Activated T-cell treated with anti-CD3 and anti-CD28 coated beads, Interleukin-2, amount 50 U/mL, for 24 hours (primary cell): ENCODE results near the gene PCDHGA11.
A peak's percentile ranks its signal among the peaks of the same experiment; 100 is the strongest.
"Not testable (repeated sequence)": the region's sequence is repeated elsewhere in the genome, so short reads cannot be mapped to it uniquely, and the experiment has no call there.

Experiments used
- DNase-seq: peaks from one replicate; pipeline ENCODE4 v3.0.0-alpha.2; 2020
- H3K27ac Mint-ChIP-seq: 2 replicates; pipeline ENCODE4 v1.8.0; 2020; ENCODE audit warnings: mild to moderate bottlenecking, mixed read lengths
- H3K27me3 Mint-ChIP-seq: 2 replicates; pipeline ENCODE4 v1.8.0; 2020; ENCODE audit warnings: mixed read lengths
- H3K36me3 Mint-ChIP-seq: 2 replicates; pipeline ENCODE4 v1.8.0; 2020; ENCODE audit warnings: low read depth, mixed read lengths
- H3K4me1 Mint-ChIP-seq: 2 replicates; pipeline ENCODE4 v1.8.0; 2020; ENCODE audit warnings: low read depth, mixed read lengths
- H3K4me3 Mint-ChIP-seq: 2 replicates; pipeline ENCODE4 v1.8.0; 2020; ENCODE audit warnings: mild to moderate bottlenecking, moderate library complexity, mixed read lengths
- H3K9me3 Mint-ChIP-seq: 2 replicates; pipeline ENCODE4 v1.8.0; 2020; ENCODE audit warnings: mixed read lengths

PCDHGA11 gene

GRCh38 chr5:141413540-141414069, 7.2 kb upstream of the PCDHGA11 start:
- H3K36me3 Mint-ChIP-seq = peaks cover 10% of the 10 kb centered on the region
- no peak overlapping the region for H3K27ac Mint-ChIP-seq
- H3K4me1 Mint-ChIP-seq = peaks cover 26% of the 10 kb centered on the region
- H3K4me3 Mint-ChIP-seq = peak overlapping the region; percentile 78
- DNase-seq = no peak
- peaks cover 30% of the 10 kb centered on the region for H3K9me3 Mint-ChIP-seq
- H3K27me3 Mint-ChIP-seq = peaks cover 82% of the 10 kb centered on the region

DNA sequence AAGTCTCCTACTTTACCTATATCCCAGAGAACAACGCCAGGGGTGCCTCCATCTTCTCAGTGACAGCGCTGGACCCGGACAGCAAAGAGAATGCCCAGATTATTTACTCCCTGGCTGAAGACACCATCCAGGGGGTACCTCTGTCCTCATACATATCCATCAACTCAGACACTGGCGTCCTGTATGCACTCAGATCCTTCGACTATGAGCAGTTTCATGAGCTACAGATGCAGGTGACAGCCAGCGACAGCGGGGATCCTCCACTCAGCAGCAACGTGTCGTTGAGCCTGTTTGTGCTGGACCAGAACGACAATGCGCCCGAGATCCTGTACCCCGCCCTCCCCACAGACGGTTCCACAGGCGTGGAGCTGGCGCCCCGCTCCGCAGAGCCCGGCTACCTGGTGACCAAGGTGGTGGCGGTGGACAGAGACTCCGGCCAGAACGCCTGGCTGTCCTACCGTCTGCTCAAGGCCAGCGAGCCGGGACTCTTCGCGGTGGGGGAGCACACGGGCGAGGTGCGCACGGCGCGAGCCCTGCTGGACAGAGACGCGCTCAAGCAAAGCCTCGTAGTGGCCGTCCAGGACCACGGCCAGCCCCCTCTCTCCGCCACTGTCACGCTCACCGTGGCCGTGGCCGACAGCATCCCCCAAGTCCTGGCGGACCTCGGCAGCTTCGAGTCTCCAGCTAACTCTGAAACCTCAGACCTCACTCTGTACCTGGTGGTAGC, 6.1 kb upstream of the PCDHGA11 start:
- not testable (repeated sequence) for H3K36me3 Mint-ChIP-seq, DNase-seq, H3K27ac Mint-ChIP-seq, H3K4me3 Mint-ChIP-seq
- Mint-ChIP-seq H3K27me3 (peaks cover 81% of the 10 kb centered on the region), H3K9me3 (peaks cover 28% of the 10 kb centered on the region), H3K4me1 (peaks cover 26% of the 10 kb centered on the region)

DNA sequence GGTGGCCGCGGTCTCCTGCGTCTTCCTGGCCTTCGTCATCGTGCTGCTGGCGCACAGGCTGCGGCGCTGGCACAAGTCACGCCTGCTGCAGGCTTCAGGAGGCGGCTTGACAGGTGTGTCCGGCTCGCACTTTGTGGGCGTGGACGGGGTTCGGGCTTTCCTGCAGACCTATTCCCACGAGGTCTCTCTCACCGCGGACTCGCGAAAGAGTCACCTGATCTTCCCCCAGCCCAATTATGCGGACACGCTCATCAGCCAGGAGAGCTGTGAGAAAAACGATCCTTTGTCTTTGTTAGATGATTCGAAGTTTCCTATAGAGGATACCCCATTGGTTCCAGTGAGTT, 5.6 kb upstream of the PCDHGA11 start:
- H3K27me3 Mint-ChIP-seq = peaks cover 81% of the 10 kb centered on the region
- H3K4me1 Mint-ChIP-seq = peaks cover 26% of the 10 kb centered on the region
- not testable (repeated sequence) for DNase-seq, H3K4me3 Mint-ChIP-seq, H3K27ac Mint-ChIP-seq
- H3K9me3 Mint-ChIP-seq = peaks cover 30% of the 10 kb centered on the region
- peaks cover 11% of the 10 kb centered on the region for H3K36me3 Mint-ChIP-seq

- peaks cover 16% of the 10 kb centered on the region for H3K36me3 Mint-ChIP-seq
- peak; percentile 54 for DNase-seq
- H3K9me3 Mint-ChIP-seq = peaks cover 42% of the 10 kb centered on the region
- peaks cover 89% of the 10 kb centered on the region for H3K27me3 Mint-ChIP-seq
- H3K27ac Mint-ChIP-seq = not testable (repeated sequence)
- H3K4me1 Mint-ChIP-seq = peaks cover 32% of the 10 kb centered on the region
- peak within 1 kb of the TSS; percentile 71 for H3K4me3 Mint-ChIP-seq
Observed at GRCh38 chr5:141417494-141418172, 3.2 kb upstream of the PCDHGA11 start, which contains the start of gene PCDHGB7. Gene PCDHGB7, plus strand, starts transcription at chr5:141417677. Its CDS starts 183 bp downstream, at chr5:141417860.

DNA sequence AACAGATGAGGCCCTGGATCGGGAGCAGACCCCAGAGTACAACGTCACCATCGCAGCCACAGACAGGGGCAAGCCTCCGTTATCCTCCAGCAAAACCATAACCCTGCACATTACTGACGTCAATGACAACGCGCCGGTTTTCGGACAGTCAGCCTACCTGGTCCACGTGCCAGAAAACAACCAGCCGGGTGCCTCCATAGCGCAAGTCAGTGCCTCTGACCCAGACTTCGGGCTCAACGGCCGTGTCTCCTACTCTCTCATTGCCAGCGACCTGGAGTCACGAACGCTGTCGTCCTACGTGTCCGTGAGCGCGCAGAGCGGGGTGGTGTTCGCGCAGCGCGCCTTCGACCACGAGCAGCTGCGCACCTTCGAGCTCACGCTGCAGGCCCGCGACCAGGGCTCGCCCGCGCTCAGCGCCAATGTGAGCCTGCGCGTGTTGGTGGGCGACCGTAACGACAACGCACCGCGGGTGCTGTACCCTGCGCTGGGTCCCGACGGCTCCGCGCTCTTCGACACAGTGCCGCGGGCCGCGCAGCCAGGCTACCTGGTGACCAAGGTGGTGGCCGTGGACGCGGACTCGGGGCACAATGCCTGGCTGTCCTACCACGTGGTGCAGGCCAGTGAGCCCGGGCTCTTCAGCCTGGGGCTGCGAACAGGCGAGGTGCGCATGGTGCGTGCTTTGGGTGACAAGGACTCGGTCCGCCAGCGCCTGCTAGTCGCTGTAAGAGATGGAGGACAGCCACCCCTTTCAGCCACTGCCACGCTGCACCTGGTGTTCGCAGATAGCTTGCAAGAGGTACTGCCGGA, 1.6 kb upstream of the PCDHGA11 start:
- Mint-ChIP-seq H3K36me3 (peaks cover 18% of the 10 kb centered on the region), H3K4me3 (no peak overlapping the region), H3K27ac (peak overlapping the region; percentile 2), H3K27me3 (peaks cover 89% of the 10 kb centered on the region), H3K4me1 (peaks cover 20% of the 10 kb centered on the region), H3K9me3 (peaks cover 41% of the 10 kb centered on the region)
- DNase-seq = no peak

GRCh38 chr5:141421489-141421855, 621 bp downstream of the PCDHGA11 start:
- H3K9me3 Mint-ChIP-seq = peaks cover 37% of the 10 kb centered on the region
- DNase-seq = no peak

DNA sequence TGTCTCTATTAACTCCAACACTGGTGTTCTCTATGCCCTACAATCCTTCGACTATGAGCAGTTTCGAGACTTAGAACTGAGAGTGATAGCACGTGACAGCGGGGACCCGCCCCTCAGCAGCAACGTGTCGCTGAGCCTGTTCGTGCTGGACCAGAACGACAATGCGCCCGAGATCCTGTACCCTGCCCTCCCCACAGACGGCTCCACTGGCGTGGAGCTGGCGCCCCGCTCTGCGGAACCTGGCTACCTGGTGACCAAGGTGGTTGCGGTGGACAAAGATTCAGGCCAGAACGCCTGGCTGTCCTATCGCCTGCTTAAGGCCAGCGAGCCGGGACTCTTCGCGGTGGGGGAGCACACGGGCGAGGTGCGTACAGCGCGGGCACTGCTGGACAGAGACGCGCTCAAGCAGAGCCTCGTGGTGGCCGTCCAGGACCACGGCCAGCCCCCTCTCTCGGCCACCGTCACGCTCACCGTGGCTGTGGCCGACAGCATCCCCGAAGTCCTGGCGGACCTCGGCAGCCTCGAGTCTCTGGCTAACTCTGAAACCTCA, 2.0 kb downstream of the PCDHGA11 start:
- peaks cover 18% of the 10 kb centered on the region for H3K36me3 Mint-ChIP-seq
- H3K4me1 Mint-ChIP-seq = peaks cover 10% of the 10 kb centered on the region
- H3K4me3 Mint-ChIP-seq = no peak overlapping the region
- DNase-seq = no peak
- no peak overlapping the region for H3K27ac Mint-ChIP-seq
- peaks cover 96% of the 10 kb centered on the region for H3K27me3 Mint-ChIP-seq
- H3K9me3 Mint-ChIP-seq = peaks cover 37% of the 10 kb centered on the region

More at GRCh38 chr5:141421489-141421855, 621 bp downstream of the PCDHGA11 start:
- H3K27me3 Mint-ChIP-seq = peaks cover 91% of the 10 kb centered on the region
- H3K4me3 Mint-ChIP-seq = peak overlapping the region; percentile 75
- no peak overlapping the region for H3K27ac Mint-ChIP-seq
- H3K4me1 Mint-ChIP-seq = peaks cover 12% of the 10 kb centered on the region
- H3K36me3 Mint-ChIP-seq = peaks cover 18% of the 10 kb centered on the region

GRCh38 chr5:141427783-141428426, 7.1 kb downstream of the PCDHGA11 start:
- Mint-ChIP-seq H3K27ac (no peak overlapping the region), H3K4me1 (peaks cover 19% of the 10 kb centered on the region), H3K36me3 (peaks cover 22% of the 10 kb centered on the region), H3K27me3 (peaks cover 85% of the 10 kb centered on the region), H3K9me3 (peaks cover 32% of the 10 kb centered on the region), H3K4me3 (no peak overlapping the region)
- DNase-seq = no peak

- H3K36me3 Mint-ChIP-seq = peaks cover 19% of the 10 kb centered on the region
- H3K4me3 Mint-ChIP-seq = peak within 1 kb of the TSS; percentile 64
- H3K9me3 Mint-ChIP-seq = peaks cover 27% of the 10 kb centered on the region
- no peak for DNase-seq
- H3K27me3 Mint-ChIP-seq = peaks cover 78% of the 10 kb centered on the region
- peak within 1 kb of the TSS; percentile 60 for H3K27ac Mint-ChIP-seq
- H3K4me1 Mint-ChIP-seq = peaks cover 19% of the 10 kb centered on the region
Observed at GRCh38 chr5:141430332-141431113, 9.7 kb downstream of the PCDHGA11 start, which contains the start of gene PCDHGA12. Gene PCDHGA12, plus strand, starts transcription at chr5:141430507. Its CDS starts 253 bp downstream, at chr5:141430760.

DNA sequence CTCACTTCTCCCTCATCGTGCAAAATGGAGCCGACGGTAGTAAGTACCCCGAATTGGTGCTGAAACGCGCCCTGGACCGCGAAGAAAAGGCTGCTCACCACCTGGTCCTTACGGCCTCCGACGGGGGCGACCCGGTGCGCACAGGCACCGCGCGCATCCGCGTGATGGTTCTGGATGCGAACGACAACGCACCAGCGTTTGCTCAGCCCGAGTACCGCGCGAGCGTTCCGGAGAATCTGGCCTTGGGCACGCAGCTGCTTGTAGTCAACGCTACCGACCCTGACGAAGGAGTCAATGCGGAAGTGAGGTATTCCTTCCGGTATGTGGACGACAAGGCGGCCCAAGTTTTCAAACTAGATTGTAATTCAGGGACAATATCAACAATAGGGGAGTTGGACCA, 10.4 kb downstream of the PCDHGA11 start:
- Mint-ChIP-seq H3K9me3 (peaks cover 27% of the 10 kb centered on the region), H3K4me3 (peak overlapping the region; percentile 64), H3K27me3 (peaks cover 75% of the 10 kb centered on the region), H3K4me1 (peaks cover 19% of the 10 kb centered on the region), H3K27ac (no peak overlapping the region), H3K36me3 (peaks cover 19% of the 10 kb centered on the region)
- DNase-seq = no peak

- peaks cover 27% of the 10 kb centered on the region for H3K9me3 Mint-ChIP-seq
- H3K27ac Mint-ChIP-seq, H3K4me3 Mint-ChIP-seq, DNase-seq: not testable (repeated sequence)
- peaks cover 19% of the 10 kb centered on the region for H3K36me3 Mint-ChIP-seq
- peaks cover 19% of the 10 kb centered on the region for H3K4me1 Mint-ChIP-seq
- H3K27me3 Mint-ChIP-seq = peaks cover 75% of the 10 kb centered on the region
Observed at GRCh38 chr5:141432308-141432707, 11.5 kb downstream of the PCDHGA11 start.

- Mint-ChIP-seq H3K36me3 (peaks cover 19% of the 10 kb centered on the region), H3K9me3 (peaks cover 27% of the 10 kb centered on the region), H3K27me3 (peaks cover 75% of the 10 kb centered on the region), H3K4me1 (peaks cover 19% of the 10 kb centered on the region)
- H3K4me3 Mint-ChIP-seq, H3K27ac Mint-ChIP-seq, DNase-seq: not testable (repeated sequence)
Observed at GRCh38 chr5:141432726-141433125, 11.9 kb downstream of the PCDHGA11 start.

DNA sequence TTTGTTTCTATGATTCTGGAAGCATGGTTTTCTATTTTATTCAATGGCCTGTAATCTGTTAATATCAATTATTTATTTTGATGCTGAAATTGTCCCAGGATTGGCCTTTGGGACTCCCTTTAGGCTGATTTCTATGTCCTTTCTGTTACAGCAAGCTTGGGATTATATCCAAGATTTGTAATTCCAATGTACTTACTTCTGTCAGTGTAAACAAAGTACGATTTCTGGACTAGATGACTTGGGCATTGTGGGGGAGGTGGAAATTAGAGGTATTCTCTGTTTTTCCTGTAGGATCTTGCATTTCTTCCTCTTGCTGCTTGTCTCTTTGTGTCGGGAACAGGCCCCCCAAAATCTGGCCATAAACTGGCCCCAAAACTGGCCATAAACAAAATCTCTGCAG, 13.2 kb downstream of the PCDHGA11 start:
- Mint-ChIP-seq H3K27ac (no peak overlapping the region), H3K4me3 (no peak overlapping the region), H3K27me3 (peaks cover 63% of the 10 kb centered on the region), H3K4me1 (peaks cover 19% of the 10 kb centered on the region), H3K9me3 (peaks cover 22% of the 10 kb centered on the region), H3K36me3 (peaks cover 19% of the 10 kb centered on the region)
- DNase-seq = no peak
